Activated CD8-positive, alpha-beta T cell treated with anti-CD3 and anti-CD28 coated beads for 36 hours (primary cell): Measurements from ENCODE around the gene PRR15L. TPM values are rescaled to one million over a fixed set of nuclear protein-coding genes. Genes with fewer than 3 reads are reported as not detected.
A peak's percentile ranks its signal among the peaks of the same experiment; 100 is the strongest.

Experiments
- ATAC-seq: fragments of 200-7000 bp; cut with Tn5 transposase; one replicate; pipeline ENCODE4 v1.10.0; 2021; ENCODE audit warnings: mild to moderate bottlenecking, moderate library complexity
- CTCF ChIA-PET: fragments of 350-600 bp; sonication (Branson Sonifier 250); formaldehyde crosslinking; loops from one replicate; lab custom pipeline; 2021; ENCODE audit warnings: antibody characterized with exemption; lab: Charles Lee
- POLR2A ChIA-PET: fragments of 350-600 bp; sonication (Branson Sonifier 250); formaldehyde crosslinking; loops from one replicate; lab custom pipeline; 2021; ENCODE audit warnings: antibody characterized with exemption; lab: Charles Lee
- DNase-seq: peaks from one replicate; pipeline ENCODE4 v3.0.0-alpha.2; 2020
- H3K27ac Mint-ChIP-seq: one replicate; pipeline ENCODE4 v1.8.0; 2021; ENCODE audit warnings: mild to moderate bottlenecking, mixed read lengths
- H3K27me3 Mint-ChIP-seq: one replicate; pipeline ENCODE4 v1.8.0; 2021; ENCODE audit warnings: mixed read lengths
- H3K36me3 Mint-ChIP-seq: one replicate; pipeline ENCODE4 v1.8.0; 2021; ENCODE audit warnings: low read depth, mixed read lengths
- H3K4me1 Mint-ChIP-seq: one replicate; pipeline ENCODE4 v1.8.0; 2021; ENCODE audit warnings: low read depth, mixed read lengths
- H3K4me3 Mint-ChIP-seq: one replicate; pipeline ENCODE4 v1.8.0; 2021; ENCODE audit warnings: mild to moderate bottlenecking, moderate library complexity, mixed read lengths
- H3K9me3 Mint-ChIP-seq: one replicate; pipeline ENCODE4 v1.8.0; 2021; ENCODE audit warnings: mixed read lengths
- CTCF ChIP-seq: fragments of 200-600 bp; IDR thresholded peaks from one replicate; pipeline ENCODE4 v1.8.0; 2022; ENCODE audit warnings: antibody characterized with exemption, mild to moderate bottlenecking
- intact Hi-C: fragments of 100-400 bp; cut with micrococcal nuclease; formaldehyde crosslinking; loops from one replicate; pipeline ENCODE4 v1.10.0; 2022
- total RNA-seq, 2 experiments: library from RNA; stranded (reverse); gene quantifications; one replicate each; pipeline ENCODE4 v1.2.3, GENCODE V29; 2021

PRR15L gene
- total RNA-seq, 2 experiments from 2014 or later, result not detected

DNA sequence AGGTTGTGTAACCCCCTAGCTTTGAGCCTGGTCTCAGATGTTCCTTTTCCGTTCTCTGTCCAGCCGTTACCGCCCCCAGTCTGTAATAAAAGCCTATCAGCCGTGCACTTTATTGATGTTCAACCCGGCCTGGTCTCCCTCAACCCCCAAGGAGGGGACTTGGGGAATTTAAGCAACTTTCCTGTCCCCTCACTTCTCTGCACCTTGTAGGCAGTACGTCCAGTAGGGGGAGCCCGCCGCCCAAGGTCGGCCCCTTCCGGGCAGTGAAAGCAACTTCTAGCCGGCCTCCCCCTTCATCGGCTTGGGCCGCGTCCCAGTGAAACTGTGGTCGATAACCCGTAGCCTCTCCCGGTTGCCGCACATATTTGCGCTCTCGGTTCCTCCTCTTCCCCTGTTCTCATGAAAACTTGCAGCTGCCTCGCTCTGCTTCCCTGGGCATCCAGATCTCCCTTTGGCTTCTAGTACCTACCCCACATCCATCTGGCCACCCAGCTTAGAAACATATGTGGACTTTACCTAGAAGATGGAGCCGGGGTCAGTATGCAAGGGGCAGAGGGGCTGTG lies 8.4 kb downstream of the PRR15L start:
- TF ChIP-seq CTCF, result peak; percentile 95
- peak; percentile 64 for ATAC-seq
- peak overlapping the region; percentile 78 for H3K27ac Mint-ChIP-seq
- peak; percentile 89 for DNase-seq
- no peaks in the 10 kb centered on the region for H3K27me3 Mint-ChIP-seq
- ChIA-PET POLR2A (interaction anchor here (0.7 to 2.7 kb wide), 10 partner anchors 8 to 127 kb away, joined by 3 to 10 read pairs (median 3); partner anchors contain the start of gene PNPO), CTCF (interaction anchor here (0.6 to 16.3 kb wide), 40 partner anchors 8 to 691 kb away, joined by 3 to 284 read pairs (median 4); partner anchors contain the start of genes CDK5RAP3, LRRC46, MRPL10 and PNPO)
- peak overlapping the region; percentile 47 for H3K4me3 Mint-ChIP-seq
- intact Hi-C loops, result loop anchor here (10.0 kb wide), 1 partner anchor 66 kb away; no protein-coding TSS in a partner anchor
- H3K9me3 Mint-ChIP-seq, result no peaks in the 10 kb centered on the region
- peaks cover 40% of the 10 kb centered on the region for H3K36me3 Mint-ChIP-seq
- peaks cover 50% of the 10 kb centered on the region for H3K4me1 Mint-ChIP-seq

- ChIA-PET POLR2A (interaction anchor here (0.7 to 2.7 kb wide), 8 partner anchors 8 to 128 kb away, joined by 3 to 10 read pairs (median 4); partner anchors contain the start of gene PNPO), CTCF (interaction anchor here (0.6 to 16.3 kb wide), 34 partner anchors 8 to 653 kb away, joined by 3 to 284 read pairs (median 4); partner anchors contain the start of genes CDK5RAP3, LRRC46, MRPL10 and PNPO)
- intact Hi-C loops, result loop anchor here (10.0 kb wide), 1 partner anchor 66 kb away; no protein-coding TSS in a partner anchor
- Mint-ChIP-seq H3K4me1 (peaks cover 54% of the 10 kb centered on the region), H3K9me3 (no peaks in the 10 kb centered on the region), H3K4me3 (peak overlapping the region; percentile 47), H3K27ac (peak overlapping the region; percentile 78), H3K36me3 (peaks cover 41% of the 10 kb centered on the region), H3K27me3 (no peaks in the 10 kb centered on the region)
- no peak for DNase-seq
- no peak for ATAC-seq
- TF ChIP-seq CTCF, result no peak
These were observed 8.9 kb downstream of the PRR15L start for GRCh38 chr17:47948706-47949196.

- Mint-ChIP-seq H3K36me3 (peaks cover 41% of the 10 kb centered on the region), H3K4me1 (peaks cover 66% of the 10 kb centered on the region)
- peak; percentile 94 for DNase-seq
These were observed 10.7 kb downstream of the PRR15L start for GRCh38 chr17:47946929-47947397.

GRCh38 chr17:47946516-47946915 lies 11.2 kb downstream of the PRR15L start:
- Mint-ChIP-seq H3K9me3 (no peaks in the 10 kb centered on the region), H3K36me3 (peaks cover 39% of the 10 kb centered on the region), H3K4me3 (no peak overlapping the region), H3K4me1 (peaks cover 65% of the 10 kb centered on the region), H3K27me3 (no peaks in the 10 kb centered on the region), H3K27ac (no peak overlapping the region)
- DNase-seq (no peak), ATAC-seq (no peak)
- intact Hi-C loops, result loop anchor here (10.0 kb wide), 1 partner anchor 68 kb away; no protein-coding TSS in a partner anchor
- CTCF ChIA-PET, result interaction anchor here (0.7 to 16.3 kb wide), 34 partner anchors 10 to 242 kb away, joined by 3 to 284 read pairs (median 4); partner anchors contain the start of genes CDK5RAP3, LRRC46, MRPL10 and OSBPL7
- POLR2A ChIA-PET, result interaction anchor here (0.8 to 1.1 kb wide), 3 partner anchors 10 to 26 kb away, joined by 3 to 8 read pairs (median 4); partner anchors contain the start of gene CDK5RAP3
- no peak for TF ChIP-seq CTCF

More at GRCh38 chr17:47946929-47947397, 10.7 kb downstream of the PRR15L start:
- peak; percentile 96 for TF ChIP-seq CTCF
- CTCF ChIA-PET, result interaction anchor here (0.6 to 16.3 kb wide), 36 partner anchors 10 to 243 kb away, joined by 3 to 284 read pairs (median 4); partner anchors contain the start of genes CDK5RAP3, LRRC46, MRPL10 and OSBPL7
- POLR2A ChIA-PET, result interaction anchor here (0.8 to 1.1 kb wide), 3 partner anchors 10 to 26 kb away, joined by 3 to 8 read pairs (median 4); partner anchors contain the start of gene CDK5RAP3
- Mint-ChIP-seq H3K27me3 (no peaks in the 10 kb centered on the region), H3K27ac (peak overlapping the region; percentile 62), H3K4me3 (no peak overlapping the region), H3K9me3 (no peaks in the 10 kb centered on the region)
- intact Hi-C loops, result loop anchor here (10.0 kb wide), 1 partner anchor 68 kb away; no protein-coding TSS in a partner anchor
- peak; percentile 91 for ATAC-seq
